Neural cell (in vitro differentiated cells): ENCODE data around the gene EMILIN2.

ENCODE experiments used
- CTCF ChIP-seq: fragments of 450-650 bp; IDR thresholded peaks from 2 replicates; pipeline ENCODE4 v1.5.1; 2014; ENCODE audit warnings: antibody characterized with exemption, mild to moderate bottlenecking, moderate library complexity; ENCODE audit not compliant: poor library complexity, severe bottlenecking
- EZH2 ChIP-seq: fragments of 200-600, 300-800 bp; shearing (Covaris generic), sonication (generic); IDR thresholded peaks from 2 replicates; pipeline ENCODE4 v1.6.1; 2014; ENCODE audit warnings: antibody characterized with exemption, low read length, borderline replicate concordance, mild to moderate bottlenecking; ENCODE audit not compliant: insufficient read depth, poor library complexity, severe bottlenecking
- TAF1 ChIP-seq: IDR thresholded peaks from 2 replicates; pipeline ENCODE4 v1.6.1; 2012; ENCODE audit warnings: low read depth

GRCh38 chr18:2933995-2934394 lies 87.2 kb downstream of the EMILIN2 start:
- TF ChIP-seq EZH2 (no peak), CTCF (no peak), TAF1 (no peak)
